WTC11 (cell line): ENCODE data around the gene MTHFS. TPM values are rescaled to one million over a fixed set of nuclear protein-coding genes. Genes with fewer than 3 reads are reported as not detected.

Source experiments
- ATAC-seq: fragments of 200-7000 bp; cut with Tn5 transposase; 2 replicates; pipeline ENCODE4 v1.10.0; 2021; ENCODE audit warnings: mild to moderate bottlenecking, moderate library complexity
- CTCF ChIA-PET: fragments of 300-600 bp; sonication (Branson Sonifier 250); formaldehyde crosslinking; loops from one replicate; lab custom pipeline; 2021; ENCODE audit warnings: antibody characterized with exemption; lab: Charles Lee
- POLR2A ChIA-PET: fragments of 350-600 bp; sonication (Branson Sonifier 250); formaldehyde crosslinking; loops from one replicate; lab custom pipeline; 2021; ENCODE audit warnings: antibody characterized with exemption; lab: Charles Lee
- DNase-seq: peaks from one replicate; pipeline ENCODE4 v3.0.0; 2021; ENCODE audit warnings: low spot score
- H3K27ac Mint-ChIP-seq: 2 replicates; pipeline ENCODE4 v1.8.0; 2021; ENCODE audit warnings: mixed read lengths
- H3K27me3 Mint-ChIP-seq: 2 replicates; pipeline ENCODE4 v1.8.0; 2021; ENCODE audit warnings: low read depth, mild to moderate bottlenecking, moderate library complexity, mixed read lengths
- H3K36me3 Mint-ChIP-seq: 2 replicates; pipeline ENCODE4 v1.8.0; 2021; ENCODE audit warnings: mixed read lengths
- H3K4me1 Mint-ChIP-seq: 2 replicates; pipeline ENCODE4 v1.8.0; 2022; ENCODE audit warnings: mixed read lengths
- H3K4me3 Mint-ChIP-seq: 2 replicates; pipeline ENCODE4 v1.8.0; 2021; ENCODE audit warnings: mild to moderate bottlenecking, moderate library complexity, mixed read lengths
- H3K9me3 Mint-ChIP-seq: 2 replicates; pipeline ENCODE4 v1.8.0; 2021; ENCODE audit warnings: mixed read lengths
- CREM ChIP-seq: sonication (generic); formaldehyde crosslinking; IDR thresholded peaks from 2 replicates; pipeline ENCODE4 v1.8.1; 2022; ENCODE audit warnings: mild to moderate bottlenecking, missing genetic modification reagents, moderate library complexity
- E2F1 ChIP-seq: sonication (generic); formaldehyde crosslinking; IDR thresholded peaks from 2 replicates; pipeline ENCODE4 v1.8.0; 2022; ENCODE audit warnings: mild to moderate bottlenecking, missing genetic modification reagents
- ETV6 ChIP-seq: sonication (generic); formaldehyde crosslinking; IDR thresholded peaks from 2 replicates; pipeline ENCODE4 v1.8.1; 2022; ENCODE audit warnings: mild to moderate bottlenecking, missing genetic modification reagents
- GABPB1 ChIP-seq: sonication (generic); formaldehyde crosslinking; IDR thresholded peaks from 2 replicates; pipeline ENCODE4 v1.8.1; 2023; ENCODE audit warnings: mild to moderate bottlenecking, missing genetic modification reagents
- GRHL2 ChIP-seq: fragments of 250-450 bp; sonication (Bioruptor Pico); IDR thresholded peaks from 2 replicates; pipeline ENCODE4 v1.8.0; 2022; ENCODE audit warnings: mild to moderate bottlenecking, moderate library complexity; ENCODE audit not compliant: insufficient replicate concordance, severe bottlenecking
- GTF2I ChIP-seq: fragments of 250-450 bp; sonication (Bioruptor Pico); conservative IDR thresholded peaks from 2 replicates; pipeline ENCODE4 v1.4.0; 2021; ENCODE audit warnings: mild to moderate bottlenecking
- HMGA2 ChIP-seq: fragments of 250-450 bp; sonication (Bioruptor Pico); IDR thresholded peaks from 2 replicates; pipeline ENCODE4 v1.4.0; 2021; ENCODE audit warnings: mild to moderate bottlenecking, moderate library complexity
- IRF1 ChIP-seq: sonication (generic); formaldehyde crosslinking; IDR thresholded peaks from 2 replicates; pipeline ENCODE4 v1.8.0; 2023; ENCODE audit warnings: missing genetic modification reagents
- JAZF1 ChIP-seq: fragments of 250-450 bp; sonication (Bioruptor Pico); IDR thresholded peaks from 2 replicates; pipeline ENCODE4 v1.9.0; 2021; ENCODE audit warnings: moderate library complexity, mild to moderate bottlenecking, inconsistent platforms
- MAX ChIP-seq: sonication (generic); formaldehyde crosslinking; IDR thresholded peaks from 2 replicates; pipeline ENCODE4 v1.8.0; 2022; ENCODE audit warnings: mild to moderate bottlenecking, missing genetic modification reagents
- MXD4 ChIP-seq: fragments of 250-450 bp; sonication (Bioruptor Pico); IDR thresholded peaks from 2 replicates; pipeline ENCODE4 v1.8.0; 2021; ENCODE audit warnings: mild to moderate bottlenecking, moderate library complexity, borderline replicate concordance
- OVOL2 ChIP-seq: fragments of 250-450 bp; sonication (Bioruptor Pico); IDR thresholded peaks from 2 replicates; pipeline ENCODE4 v1.9.0; 2021; ENCODE audit warnings: mild to moderate bottlenecking, borderline replicate concordance
- SMAD3 ChIP-seq: sonication (generic); formaldehyde crosslinking; IDR thresholded peaks from 2 replicates; pipeline ENCODE4 v1.8.0; 2022; ENCODE audit warnings: missing genetic modification reagents, mild to moderate bottlenecking, borderline replicate concordance
- SP1 ChIP-seq: sonication (generic); formaldehyde crosslinking; conservative IDR thresholded peaks from 2 replicates; pipeline ENCODE4 v1.8.1; 2022; ENCODE audit warnings: missing genetic modification reagents
- STAT6 ChIP-seq: sonication (generic); formaldehyde crosslinking; conservative IDR thresholded peaks from 2 replicates; pipeline ENCODE4 v1.8.1; 2023; ENCODE audit warnings: mild to moderate bottlenecking, low read depth, missing genetic modification reagents, moderate library complexity
- TCF7 ChIP-seq: sonication (generic); formaldehyde crosslinking; IDR thresholded peaks from 2 replicates; pipeline ENCODE4 v1.8.0; 2022; ENCODE audit warnings: mild to moderate bottlenecking, low read depth, missing genetic modification reagents, moderate library complexity
- TEAD1 ChIP-seq: sonication (generic); formaldehyde crosslinking; IDR thresholded peaks from 2 replicates; pipeline ENCODE4 v1.8.0; 2022; ENCODE audit warnings: mild to moderate bottlenecking, missing genetic modification reagents
- TP53 ChIP-seq: sonication (generic); formaldehyde crosslinking; IDR thresholded peaks from 2 replicates; pipeline ENCODE4 v1.8.1; 2023; ENCODE audit warnings: mild to moderate bottlenecking, missing genetic modification reagents
- ZBTB43 ChIP-seq: sonication (generic); formaldehyde crosslinking; IDR thresholded peaks from 2 replicates; pipeline ENCODE4 v1.8.1; 2023; ENCODE audit warnings: mild to moderate bottlenecking, missing genetic modification reagents
- ZNF671 ChIP-seq: fragments of 250-450 bp; sonication (Bioruptor Pico); IDR thresholded peaks from 2 replicates; pipeline ENCODE4 v1.8.0; 2021; ENCODE audit warnings: mild to moderate bottlenecking
- total RNA-seq: library from RNA; stranded (reverse); gene quantifications from 3 replicates; pipeline ENCODE4 v1.2.3, GENCODE V29; 2021
- TF ChIP-seq, protein P1 (sequence below): sonication (generic); formaldehyde crosslinking; IDR thresholded peaks from 2 replicates; pipeline ENCODE4 v1.8.0; 2022; ENCODE audit warnings: mild to moderate bottlenecking, missing genetic modification reagents

MTHFS gene
- total RNA-seq, 1 experiment from 2014 or later = 24.8 TPM

- TF ChIP-seq GRHL2 (CRISPR knock-in tag) (no peak), HMGA2 (CRISPR knock-in tag) (no peak), SMAD3 (CRISPR knock-in tag) (no peak), ETV6 (CRISPR knock-in tag) (no peak), TP53 (CRISPR knock-in tag) (no peak), CREM (CRISPR knock-in tag) (no peak), TEAD1 (no peak)
- TF ChIP-seq, protein P1, sequence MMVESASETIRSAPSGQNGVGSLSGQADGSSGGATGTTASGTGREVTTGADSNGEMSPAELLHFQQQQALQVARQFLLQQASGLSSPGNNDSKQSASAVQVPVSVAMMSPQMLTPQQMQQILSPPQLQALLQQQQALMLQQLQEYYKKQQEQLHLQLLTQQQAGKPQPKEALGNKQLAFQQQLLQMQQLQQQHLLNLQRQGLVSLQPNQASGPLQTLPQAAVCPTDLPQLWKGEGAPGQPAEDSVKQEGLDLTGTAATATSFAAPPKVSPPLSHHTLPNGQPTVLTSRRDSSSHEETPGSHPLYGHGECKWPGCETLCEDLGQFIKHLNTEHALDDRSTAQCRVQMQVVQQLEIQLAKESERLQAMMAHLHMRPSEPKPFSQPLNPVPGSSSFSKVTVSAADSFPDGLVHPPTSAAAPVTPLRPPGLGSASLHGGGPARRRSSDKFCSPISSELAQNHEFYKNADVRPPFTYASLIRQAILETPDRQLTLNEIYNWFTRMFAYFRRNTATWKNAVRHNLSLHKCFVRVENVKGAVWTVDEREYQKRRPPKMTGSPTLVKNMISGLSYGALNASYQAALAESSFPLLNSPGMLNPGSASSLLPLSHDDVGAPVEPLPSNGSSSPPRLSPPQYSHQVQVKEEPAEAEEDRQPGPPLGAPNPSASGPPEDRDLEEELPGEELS (CRISPR knock-in tag) = no peak
These were observed 46.1 kb upstream of the MTHFS start (continued) for GRCh38 chr15:79942741-79943481.

GRCh38 chr15:79939399-79939798 is 42.6 kb upstream of the MTHFS start:
- H3K27ac Mint-ChIP-seq = no peak overlapping the region
- no peaks in the 10 kb centered on the region for H3K4me1 Mint-ChIP-seq
- peaks cover 9% of the 10 kb centered on the region for H3K9me3 Mint-ChIP-seq
- no peaks in the 10 kb centered on the region for H3K27me3 Mint-ChIP-seq
- no peak for ATAC-seq
- CTCF ChIA-PET = no interaction called here
- H3K36me3 Mint-ChIP-seq = 0 out of 2 replicates have a peak, but pooled peaks cover 3% of the 10 kb centered on the region
- H3K4me3 Mint-ChIP-seq = no peak overlapping the region
- POLR2A ChIA-PET = no interaction called here
- no peak for DNase-seq
- TF ChIP-seq IRF1 (CRISPR knock-in tag) (no peak), JAZF1 (CRISPR knock-in tag) (no peak), GTF2I (CRISPR knock-in tag) (no peak), MXD4 (CRISPR knock-in tag) (no peak), ZBTB43 (CRISPR knock-in tag) (no peak), STAT6 (CRISPR knock-in tag) (no peak), MAX (CRISPR knock-in tag) (no peak), TEAD1 (no peak), E2F1 (no peak), OVOL2 (CRISPR knock-in tag) (no peak), TP53 (CRISPR knock-in tag) (no peak), SP1 (CRISPR knock-in tag) (no peak), ZNF671 (CRISPR knock-in tag) (no peak), TCF7 (CRISPR knock-in tag) (no peak), GABPB1 (no peak)
- TF ChIP-seq, protein P1 (CRISPR knock-in tag) = no peak
